Activated naive CD8-positive, alpha-beta T cell treated with anti-CD3 and anti-CD28 coated beads, Interleukin-2, amount 50 U/mL, for 16 hours (primary cell): ENCODE measurements around the gene APBB1IP.
"Not testable (repeated sequence)": the region's sequence is repeated elsewhere in the genome, so short reads cannot be mapped to it uniquely, and the experiment has no call there.

ENCODE experiments used
- DNase-seq: peaks from one replicate; pipeline ENCODE4 v3.0.0-alpha.2; 2020; ENCODE audit warnings: low read depth, low spot score

APBB1IP gene

DNA sequence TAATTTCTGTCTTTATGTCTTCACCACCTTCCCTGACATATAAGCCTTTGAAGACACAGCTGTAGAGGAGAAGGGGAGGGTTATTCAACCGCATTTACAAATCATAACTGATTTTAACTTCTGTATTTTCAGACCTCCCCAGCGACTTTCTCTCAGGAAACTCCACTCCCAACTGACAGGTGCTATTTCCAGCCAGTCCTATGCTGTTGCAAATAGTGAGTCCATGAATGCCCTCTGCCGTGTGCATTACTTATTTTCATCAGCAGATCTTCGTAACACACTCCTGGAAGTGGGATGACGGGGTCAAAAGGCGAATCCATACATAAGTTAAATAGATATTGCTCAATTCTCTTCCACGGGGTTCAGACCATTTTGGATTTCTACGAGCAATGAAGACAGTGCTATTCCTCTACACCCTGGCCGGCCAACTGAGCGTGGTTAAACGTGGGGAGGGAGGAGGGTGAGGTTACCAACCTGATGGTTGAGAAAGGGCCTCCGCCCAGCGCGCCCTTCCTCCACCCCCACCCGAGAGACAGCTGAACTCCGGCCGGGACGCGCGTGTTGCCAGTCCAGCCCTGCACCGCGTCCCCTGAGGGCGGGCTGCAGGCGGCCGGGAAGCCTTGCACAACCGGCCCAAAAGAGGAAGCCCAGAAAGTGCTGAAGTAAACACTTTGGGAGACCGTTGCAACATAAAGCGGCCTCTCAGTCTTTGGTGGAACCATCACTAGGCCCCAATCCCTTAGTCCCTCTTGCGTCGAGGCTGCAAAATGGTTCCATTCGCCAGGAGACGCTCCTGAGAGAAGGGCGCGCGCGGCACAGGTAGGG is at the start of gene APBB1IP:
APBB1IP (plus strand) TSS at position 705 of the 825 bp plus-strand sequence. CDS start 53,986 bp downstream, outside the sequence.
- no peak for DNase-seq

- no peak for DNase-seq
Observed at GRCh38 chr10:26389533-26389932, 48.6 kb upstream of the APBB1IP start.

GRCh38 chr10:26391701-26392695 is 46.1 kb upstream of the APBB1IP start:
- no peak for DNase-seq

DNA sequence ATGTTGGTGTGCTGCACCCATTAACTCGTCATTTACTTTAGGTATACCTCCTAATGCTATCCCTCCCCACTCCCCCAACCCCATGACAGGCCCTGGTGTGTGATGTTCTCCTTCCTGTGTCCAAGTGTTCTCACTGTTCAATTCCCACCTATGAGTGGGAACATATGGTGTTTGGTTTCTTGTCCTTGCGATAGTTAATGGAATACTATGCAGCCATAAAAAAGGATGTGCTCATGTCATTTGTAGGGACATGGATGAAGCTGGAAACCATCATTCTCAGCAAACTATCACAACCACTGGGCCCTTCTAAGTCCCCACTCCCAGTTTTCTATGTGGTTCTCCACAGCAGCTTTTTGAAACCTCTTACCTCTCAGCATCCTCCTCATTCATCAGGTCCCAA is 39.8 kb upstream of the APBB1IP start:
- DNase-seq: not testable (repeated sequence)

DNA sequence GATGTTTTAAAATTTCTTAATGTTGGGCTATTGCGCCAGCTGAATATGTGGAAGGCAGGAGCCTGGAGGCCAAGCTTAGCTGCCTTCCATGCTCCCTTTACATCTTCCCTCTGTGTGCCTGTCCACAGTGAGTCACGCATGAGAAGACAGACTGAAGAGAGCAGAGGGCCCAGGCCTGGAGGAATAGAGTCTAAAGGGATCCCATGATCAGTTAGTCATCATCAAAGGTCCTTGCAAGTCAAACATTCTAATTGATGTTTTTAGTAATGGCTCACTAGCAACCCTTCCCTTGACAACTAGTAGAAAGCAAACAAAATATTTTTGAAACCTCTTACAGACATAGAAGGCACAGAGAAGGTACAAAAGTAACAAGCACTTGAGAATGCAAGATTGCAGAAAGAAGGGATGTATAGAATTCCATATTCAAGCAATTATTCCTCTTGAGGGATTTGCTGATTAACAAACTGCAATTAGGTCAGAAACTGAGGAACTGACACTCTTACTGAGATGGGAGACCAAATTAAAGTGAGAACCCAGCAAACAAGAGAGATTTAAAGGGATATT is 30.7 kb upstream of the APBB1IP start:
- DNase-seq: no peak

GRCh38 chr10:26408858-26409494 is 29.2 kb upstream of the APBB1IP start:
- DNase-seq: no peak

DNA sequence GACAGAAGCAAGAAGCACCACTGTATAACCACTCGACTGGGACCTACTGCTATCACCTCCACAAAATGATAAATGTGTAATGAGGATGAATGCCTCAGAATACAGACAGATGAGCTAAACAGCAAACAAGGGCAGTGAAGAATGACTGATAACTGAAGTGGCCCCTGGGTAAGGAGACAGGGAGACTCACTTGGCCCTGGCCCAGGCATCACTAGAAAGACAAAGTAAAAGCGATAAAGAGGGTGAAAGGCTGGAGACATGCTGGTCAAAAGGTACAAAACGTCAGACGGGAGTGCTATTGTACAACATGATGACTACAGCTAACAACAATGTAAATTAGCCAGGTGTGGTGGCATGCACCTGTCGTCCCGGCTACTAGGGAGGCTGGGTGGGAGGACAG is 27.8 kb upstream of the APBB1IP start:
- DNase-seq: no peak

DNA sequence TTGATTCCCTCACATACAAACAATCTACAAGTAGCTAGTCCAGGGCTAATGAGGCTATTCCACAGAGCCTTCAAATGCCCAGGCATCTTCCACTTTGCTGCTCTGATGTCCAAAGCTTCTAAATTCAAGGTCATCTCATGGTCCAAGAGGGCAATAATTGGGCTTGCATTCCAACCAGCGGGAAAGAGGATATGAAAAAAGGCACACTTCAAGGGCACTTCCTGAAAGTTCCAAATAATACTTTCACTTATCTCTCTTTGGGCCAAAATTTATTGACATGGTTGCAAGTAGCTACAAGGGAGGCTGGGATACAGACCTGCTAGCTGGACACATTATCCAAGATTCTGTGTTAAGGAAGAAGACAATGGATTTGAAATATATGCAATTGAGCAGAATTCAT is 25.2 kb upstream of the APBB1IP start:
- no peak for DNase-seq

DNA sequence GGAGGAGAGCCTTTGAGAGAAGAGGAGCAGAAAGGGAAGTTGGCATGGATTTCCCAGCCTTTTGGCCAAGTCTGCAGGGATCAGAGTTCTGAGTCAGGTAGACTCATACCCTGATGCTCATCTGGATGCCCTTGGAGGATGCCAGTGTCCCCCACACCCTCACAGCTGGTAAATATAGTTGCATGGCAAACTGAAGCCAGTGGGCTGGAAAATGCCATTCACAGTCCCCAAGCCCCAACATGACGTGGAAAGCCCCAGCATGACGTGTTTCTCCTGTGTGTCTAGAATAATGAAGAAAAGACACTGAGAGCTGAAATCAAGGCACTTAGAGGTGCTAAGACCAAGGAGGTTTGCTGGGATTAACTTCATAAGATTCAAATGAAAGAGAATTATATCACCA is 24.8 kb upstream of the APBB1IP start:
- DNase-seq: no peak

- DNase-seq: no peak
Observed at GRCh38 chr10:26417136-26417535, 21.0 kb upstream of the APBB1IP start.

- DNase-seq: no peak
Observed at GRCh38 chr10:26422977-26423376, 15.2 kb upstream of the APBB1IP start.

GRCh38 chr10:26423722-26424121 is 14.4 kb upstream of the APBB1IP start:
- no peak for DNase-seq

GRCh38 chr10:26430641-26431163 is 7.4 kb upstream of the APBB1IP start:
- DNase-seq: no peak

GRCh38 chr10:26432938-26433337 is 5.2 kb upstream of the APBB1IP start:
- no peak for DNase-seq

DNA sequence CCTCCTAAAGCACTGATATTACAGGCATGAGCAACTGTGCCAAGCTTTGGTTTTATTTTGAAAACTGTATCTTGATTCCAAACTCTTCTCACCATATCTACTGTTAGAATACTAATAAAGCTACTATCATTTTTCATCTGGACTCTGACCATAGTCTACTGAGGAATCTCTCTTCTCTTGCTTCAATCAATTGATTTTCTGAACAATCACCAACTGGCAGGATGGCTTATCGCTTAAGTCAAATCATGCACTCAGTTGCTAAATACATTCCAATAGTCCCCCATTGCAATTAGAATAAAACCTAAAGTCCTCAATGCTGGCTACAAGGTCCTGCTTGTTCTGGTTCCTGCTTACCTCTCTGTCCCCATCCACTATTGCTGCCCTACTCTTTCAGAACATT is 2.3 kb upstream of the APBB1IP start:
- DNase-seq: no peak

- no peak for DNase-seq
Observed at GRCh38 chr10:26436848-26437247, 1.3 kb upstream of the APBB1IP start.

- DNase-seq: peak; percentile 47
Observed at GRCh38 chr10:26438534-26439341, 597 bp downstream of the APBB1IP start.

GRCh38 chr10:26439406-26440087 is 1.4 kb downstream of the APBB1IP start:
- DNase-seq: no peak

GRCh38 chr10:26440088-26440470 is 1.9 kb downstream of the APBB1IP start:
- DNase-seq: no peak
